ENCODE data around the gene ZNF718. TPM values are rescaled to one million over a fixed set of nuclear protein-coding genes. Genes with fewer than 3 reads are reported as not detected.

Gene ZNF718
- total and polyA plus RNA-seq, 2 experiments from 2014 or later = 2.5 to 4.7 TPM

GRCh38 chr4:99863-100262 is 24.4 kb upstream of the ZNF718 start:
- TF ChIP-seq EZH2phosphoT487 (IDR thresholded peaks at IDR 0.05; ENCODE audit: low read depth, severe bottlenecking, unreplicated experiment) (no peak), EZH2 (IDR thresholded peaks at IDR 0.05; ENCODE audit: borderline replicate concordance) (no peak)
- TF ChIP-seq, protein P1, sequence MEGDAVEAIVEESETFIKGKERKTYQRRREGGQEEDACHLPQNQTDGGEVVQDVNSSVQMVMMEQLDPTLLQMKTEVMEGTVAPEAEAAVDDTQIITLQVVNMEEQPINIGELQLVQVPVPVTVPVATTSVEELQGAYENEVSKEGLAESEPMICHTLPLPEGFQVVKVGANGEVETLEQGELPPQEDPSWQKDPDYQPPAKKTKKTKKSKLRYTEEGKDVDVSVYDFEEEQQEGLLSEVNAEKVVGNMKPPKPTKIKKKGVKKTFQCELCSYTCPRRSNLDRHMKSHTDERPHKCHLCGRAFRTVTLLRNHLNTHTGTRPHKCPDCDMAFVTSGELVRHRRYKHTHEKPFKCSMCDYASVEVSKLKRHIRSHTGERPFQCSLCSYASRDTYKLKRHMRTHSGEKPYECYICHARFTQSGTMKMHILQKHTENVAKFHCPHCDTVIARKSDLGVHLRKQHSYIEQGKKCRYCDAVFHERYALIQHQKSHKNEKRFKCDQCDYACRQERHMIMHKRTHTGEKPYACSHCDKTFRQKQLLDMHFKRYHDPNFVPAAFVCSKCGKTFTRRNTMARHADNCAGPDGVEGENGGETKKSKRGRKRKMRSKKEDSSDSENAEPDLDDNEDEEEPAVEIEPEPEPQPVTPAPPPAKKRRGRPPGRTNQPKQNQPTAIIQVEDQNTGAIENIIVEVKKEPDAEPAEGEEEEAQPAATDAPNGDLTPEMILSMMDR (IDR thresholded peaks at IDR 0.05; ENCODE audit: poor library complexity) = no peak
- no peak for DNase-seq (ENCODE audit: low spot score)
- H3K4me2 ChIP-seq = no peak overlapping the region
- no peaks in the 10 kb centered on the region for H3K27me3 ChIP-seq
- H3K27ac ChIP-seq = no peak overlapping the region
- WGBS (ENCODE audit: low lambda C conversion rate, missing lambda C conversion rate) = 91% methylated on average over 5 of the region's 5 CpGs
- H3K36me3 ChIP-seq (replicated peaks; ENCODE audit: insufficient read depth, low read depth) = no peaks in the 10 kb centered on the region
- H3K9me2 ChIP-seq (replicated peaks; ENCODE audit: insufficient read depth) = no peaks in the 10 kb centered on the region
- H3K4me1 ChIP-seq (ENCODE audit: insufficient read depth) = no peaks in the 10 kb centered on the region
- H3K4me3 ChIP-seq = no peak overlapping the region
- H3K79me2 ChIP-seq = no peaks in the 10 kb centered on the region
- no peak overlapping the region for H2AFZ ChIP-seq
- H4K20me1 ChIP-seq (ENCODE audit: insufficient read depth, poor library complexity, severe bottlenecking) = no peaks in the 10 kb centered on the region
- no peaks in the 10 kb centered on the region for H3K9me3 ChIP-seq (ENCODE audit: low read depth)

- no peak for TF ChIP-seq EZH2phosphoT487 (IDR thresholded peaks at IDR 0.05; ENCODE audit: low read depth, severe bottlenecking, unreplicated experiment)
- TF ChIP-seq, protein P1 (IDR thresholded peaks at IDR 0.05; ENCODE audit: poor library complexity) = no peak
- no peak for TF ChIP-seq EZH2 (IDR thresholded peaks at IDR 0.05; ENCODE audit: borderline replicate concordance)
- Histone ChIP-seq H3K9me2 (replicated peaks; ENCODE audit: insufficient read depth) (no peaks in the 10 kb centered on the region), H3K4me3 (no peak overlapping the region), H3K79me2 (no peaks in the 10 kb centered on the region), H3K4me1 (ENCODE audit: insufficient read depth) (no peaks in the 10 kb centered on the region), H4K20me1 (ENCODE audit: insufficient read depth, poor library complexity, severe bottlenecking) (no peaks in the 10 kb centered on the region), H3K36me3 (replicated peaks; ENCODE audit: insufficient read depth, low read depth) (no peaks in the 10 kb centered on the region), H3K27ac (no peak overlapping the region), H2AFZ (no peak overlapping the region), H3K4me2 (no peak overlapping the region), H3K9me3 (ENCODE audit: low read depth) (no peaks in the 10 kb centered on the region), H3K27me3 (no peaks in the 10 kb centered on the region)
- 98% methylated on average over 23 of the region's 33 CpGs for WGBS (ENCODE audit: low lambda C conversion rate, missing lambda C conversion rate)
- DNase-seq (ENCODE audit: low spot score) = no peak
Measured at GRCh38 chr4:107083-107443, 17.2 kb upstream of the ZNF718 start.

- Histone ChIP-seq H3K27ac (no peak overlapping the region), H2AFZ (no peak overlapping the region), H3K9me3 (ENCODE audit: low read depth) (no peaks in the 10 kb centered on the region), H3K9me2 (replicated peaks; ENCODE audit: insufficient read depth) (no peaks in the 10 kb centered on the region), H3K4me1 (ENCODE audit: insufficient read depth) (no peaks in the 10 kb centered on the region), H3K4me2 (no peak overlapping the region), H4K20me1 (ENCODE audit: insufficient read depth, poor library complexity, severe bottlenecking) (no peaks in the 10 kb centered on the region), H3K4me3 (no peak overlapping the region), H3K79me2 (no peaks in the 10 kb centered on the region), H3K36me3 (replicated peaks; ENCODE audit: insufficient read depth, low read depth) (no peaks in the 10 kb centered on the region), H3K27me3 (no peaks in the 10 kb centered on the region)
- TF ChIP-seq EZH2phosphoT487 (IDR thresholded peaks at IDR 0.05; ENCODE audit: low read depth, severe bottlenecking, unreplicated experiment) (no peak), EZH2 (IDR thresholded peaks at IDR 0.05; ENCODE audit: borderline replicate concordance) (no peak)
- TF ChIP-seq, protein P1 (IDR thresholded peaks at IDR 0.05; ENCODE audit: poor library complexity) = no peak
- DNase-seq (ENCODE audit: low spot score) = peak; percentile 2
- 95% methylated on average over 29 of the region's 91 CpGs for WGBS (ENCODE audit: low lambda C conversion rate, missing lambda C conversion rate)
Measured at GRCh38 chr4:107444-108429, 16.6 kb upstream of the ZNF718 start.
